ENCODE data around the gene LRCH2. TPM values are rescaled to one million over a fixed set of nuclear protein-coding genes. Genes with fewer than 3 reads are reported as not detected.

Gene LRCH2
- total RNA-seq, 1 experiment from 2014 or later = 6.6 TPM

- no peak within 1 kb of the TSS for H2BK5ac ChIP-seq (ENCODE audit: insufficient read length, low read length)
- TF ChIP-seq CTCF (conservative IDR thresholded peaks at IDR 0.05) = no peak
- H3K9me3 Mint-ChIP-seq = peaks cover 2 to 11% of the 10 kb centered on the region in 2 experiments; a peak in 3 of 5 replicates
Observed at GRCh38 chrX:115189110-115189509, 44.8 kb downstream of the LRCH2 start, which contains the start of gene RBMXL3. RBMXL3 (plus strand) TSS chrX:115189410; CDS start chrX:115189442, 32 bp downstream.

More at GRCh38 chrX:115189110-115189509, 44.8 kb downstream of the LRCH2 start, which contains the start of gene RBMXL3:
- Histone ChIP-seq H2BK120ac (ENCODE audit: low read depth, low read length, poor library complexity, severe bottlenecking) (no peak within 1 kb of the TSS), H3K56ac (ENCODE audit: insufficient read length, low read depth, low read length) (no peak within 1 kb of the TSS), H2BK12ac (ENCODE audit: insufficient read length, low read depth, low read length) (no peak within 1 kb of the TSS), H4K5ac (ENCODE audit: insufficient read length, low read depth, low read length) (no peak within 1 kb of the TSS), H2BK15ac (ENCODE audit: low read depth, low read length) (no peak within 1 kb of the TSS), H3K23ac (ENCODE audit: insufficient read length, low read depth, low read length) (no peak within 1 kb of the TSS), H2BK20ac (ENCODE audit: low read depth, low read length, poor library complexity, severe bottlenecking) (no peak within 1 kb of the TSS), H3K23me2 (ENCODE audit: insufficient read length, low read depth, low read length, poor library complexity, severe bottlenecking) (no peaks in the 10 kb centered on the region), H3K27me3 (ENCODE audit: insufficient read depth, low read length) (no peaks in the 10 kb centered on the region), H4K91ac (ENCODE audit: insufficient read length, low read depth, low read length) (no peak within 1 kb of the TSS), H3K9me3 (ENCODE audit: control insufficient read depth, low read depth, low read length) (no peaks in the 10 kb centered on the region), H3K14ac (ENCODE audit: insufficient read depth, low read length) (no peak within 1 kb of the TSS), H3K79me1 (ENCODE audit: insufficient read depth, low read depth, low read length, poor library complexity, severe bottlenecking) (no peaks in the 10 kb centered on the region), H3T11ph (ENCODE audit: low read length) (no peak within 1 kb of the TSS), H3K4me1 (ENCODE audit: insufficient read depth, low read length) (no peaks in the 10 kb centered on the region), H3K4me2 (ENCODE audit: insufficient read depth, insufficient read length, low read length) (no peak within 1 kb of the TSS), H3K27ac (ENCODE audit: insufficient read length, low read depth, low read length) (no peak within 1 kb of the TSS), H2AFZ (ENCODE audit: low read length) (no peak within 1 kb of the TSS), H3K18ac (ENCODE audit: insufficient read length, low read depth, low read length) (no peak within 1 kb of the TSS), H4K8ac (replicated peaks; ENCODE audit: insufficient read length, low read depth, low read length) (no peak within 1 kb of the TSS), H3K4ac (ENCODE audit: low read depth, low read length) (no peak within 1 kb of the TSS), H3K79me2 (ENCODE audit: insufficient read depth, low read length) (no peaks in the 10 kb centered on the region), H4K20me1 (ENCODE audit: control insufficient read depth, insufficient read depth, insufficient read length) (no peaks in the 10 kb centered on the region), H3K9ac (ENCODE audit: extremely low read depth, insufficient read length, low read length) (no peak within 1 kb of the TSS), H2AK5ac (ENCODE audit: insufficient read length, low read length) (no peak within 1 kb of the TSS)
- Mint-ChIP-seq H3K27me3 (ENCODE audit: low read depth) (no peaks in the 10 kb centered on the region), H3K36me3 (ENCODE audit: insufficient read depth in 1 of 3, low read depth in 3 of 3) (peaks cover 2 to 29% (median 5%) of the 10 kb centered on the region in 3 experiments; a peak in 6 of 7 replicates), H3K4me1 (peaks cover 5 to 10% of the 10 kb centered on the region in 2 experiments), H3K4me3 (peak within 1 kb of the TSS in 1 of 2 experiments; percentile 2; a peak in 1 of 5 replicates), H3K27ac (peak within 1 kb of the TSS in 2 of 3 experiments; percentile 7 to 23; a peak in 1 of 7 replicates)
- DNase-seq = no peak
- WGBS (ENCODE audit: extremely low coverage, insufficient read length, low lambda C conversion rate) = no CpG with 5 or more reads among the region's 16 CpGs

Data from H9 (cell line).